ENCODE measurements around the gene PRR5L. TPM values are rescaled to one million over a fixed set of nuclear protein-coding genes. Genes with fewer than 3 reads are reported as not detected.

The PRR5L gene
- polyA plus RNA-seq, 1 donor (not counting 4 experiments of a cell fraction or from before 2014, with no cell fraction given), result 20.1 TPM

- Histone ChIP-seq H3K9me1 (ENCODE audit: control insufficient read depth, extremely low read depth, insufficient read depth, low read length) (no peaks in the 10 kb centered on the region), H3K79me2 (ENCODE audit: control insufficient read depth, insufficient read depth, low read length) (no peaks in the 10 kb centered on the region), H3K27ac (ENCODE audit: control insufficient read depth, insufficient read depth, low read length) (peak within 1 kb of the TSS; percentile 52), H3K9ac (ENCODE audit: control insufficient read depth, extremely low read depth, insufficient read depth, low read length) (peak within 1 kb of the TSS; percentile 81), H3K4me2 (ENCODE audit: control insufficient read depth, extremely low read depth, insufficient read depth, low read depth, low read length) (peak within 1 kb of the TSS; percentile 93), H3K27me3 (ENCODE audit: control insufficient read depth, extremely low read depth, insufficient read depth, low read length) (no peaks in the 10 kb centered on the region), H3K4me1 (ENCODE audit: control insufficient read depth, extremely low read depth, insufficient read depth, low read length) (peaks cover 4% of the 10 kb centered on the region), H3K9me3 (ENCODE audit: control insufficient read depth, low read depth, low read length) (no peaks in the 10 kb centered on the region), H2AFZ (ENCODE audit: control insufficient read depth, low read length) (peak within 1 kb of the TSS; percentile 90), H3K4me3 (ENCODE audit: control insufficient read depth in 2 of 3, extremely low read depth in 1 of 3, insufficient read depth in 2 of 3, low read depth in 1 of 3, low read length in 3 of 3) (peak within 1 kb of the TSS; percentile 63 to 93 (median 85)), H3K36me3 (ENCODE audit: control insufficient read depth in 2 of 2, extremely low read depth in 1 of 2, insufficient read depth in 2 of 2, low read length in 2 of 2) (no peaks in the 10 kb centered on the region), H4K20me1 (ENCODE audit: control insufficient read depth, extremely low read depth, insufficient read depth, low read length) (no peaks in the 10 kb centered on the region)
- TF ChIP-seq CTCF (optimal IDR thresholded peaks at IDR 0.05 in 1 of 3, IDR thresholded peaks at IDR 0.05 in 1 of 3, conservative IDR thresholded peaks at IDR 0.05 in 1 of 3; ENCODE audit: extremely low read depth in 1 of 3, insufficient read depth in 2 of 3, low read length in 3 of 3) (no peak), EZH2 (IDR thresholded peaks at IDR 0.05; ENCODE audit: low read length) (no peak)
- peak; percentile 57 for FAIRE-seq
- dilution Hi-C loops (cut with MboI; ENCODE audit: extremely low pct_ligation_motif_present, low sequenced_read_pairs), result loop anchor here (25.0 kb wide), 1 partner anchor 98 kb away; no protein-coding TSS in a partner anchor
- peak; percentile 57 for DNase-seq (ENCODE audit: low read depth, low spot score)
These were observed 6.7 kb upstream of the PRR5L start, which contains the start of gene COMMD9 for GRCh38 chr11:36289226-36289852. TSS of gene COMMD9 (minus strand) at chr11:36289424. CDS start at chr11:36289412, 12 bp downstream.

GRCh38 chr11:36292311-36292722 is 3.8 kb upstream of the PRR5L start:
- Histone ChIP-seq H3K9me1 (ENCODE audit: control insufficient read depth, extremely low read depth, insufficient read depth, low read length) (no peaks in the 10 kb centered on the region), H3K9ac (ENCODE audit: control insufficient read depth, extremely low read depth, insufficient read depth, low read length) (no peak overlapping the region), H3K4me2 (ENCODE audit: control insufficient read depth, extremely low read depth, insufficient read depth, low read depth, low read length) (no peak overlapping the region), H3K27me3 (ENCODE audit: control insufficient read depth, extremely low read depth, insufficient read depth, low read length) (no peaks in the 10 kb centered on the region), H3K27ac (ENCODE audit: control insufficient read depth, insufficient read depth, low read length) (no peak overlapping the region), H2AFZ (ENCODE audit: control insufficient read depth, low read length) (no peak overlapping the region), H3K36me3 (ENCODE audit: control insufficient read depth in 2 of 2, extremely low read depth in 1 of 2, insufficient read depth in 2 of 2, low read length in 2 of 2) (no peaks in the 10 kb centered on the region), H3K79me2 (ENCODE audit: control insufficient read depth, insufficient read depth, low read length) (no peaks in the 10 kb centered on the region), H3K4me3 (ENCODE audit: control insufficient read depth in 2 of 3, extremely low read depth in 1 of 3, insufficient read depth in 2 of 3, low read depth in 1 of 3, low read length in 3 of 3) (no peak overlapping the region), H3K4me1 (ENCODE audit: control insufficient read depth, extremely low read depth, insufficient read depth, low read length) (peaks cover 4% of the 10 kb centered on the region), H4K20me1 (ENCODE audit: control insufficient read depth, extremely low read depth, insufficient read depth, low read length) (no peaks in the 10 kb centered on the region), H3K9me3 (ENCODE audit: control insufficient read depth, low read depth, low read length) (no peaks in the 10 kb centered on the region)
- FAIRE-seq, result peak; percentile 60
- TF ChIP-seq EZH2 (IDR thresholded peaks at IDR 0.05; ENCODE audit: low read length) (no peak), CTCF (optimal IDR thresholded peaks at IDR 0.05 in 1 of 3, IDR thresholded peaks at IDR 0.05 in 1 of 3, conservative IDR thresholded peaks at IDR 0.05 in 1 of 3; ENCODE audit: extremely low read depth in 1 of 3, insufficient read depth in 2 of 3, low read length in 3 of 3) (peak; percentile 32 to 51 (median 36))
- dilution Hi-C loops (cut with MboI; ENCODE audit: extremely low pct_ligation_motif_present, low sequenced_read_pairs), result loop anchor here (25.0 kb wide), 1 partner anchor 95 kb away; no protein-coding TSS in a partner anchor
- no peak for DNase-seq (ENCODE audit: low read depth, low spot score)
